Esophagus squamous epithelium (tissue), 5 donors: ENCODE results near the gene CPED1. TPM values are rescaled to one million over a fixed set of nuclear protein-coding genes. Genes with fewer than 3 reads are reported as not detected.
A peak's percentile ranks its signal among the peaks of the same experiment; 100 is the strongest.

Source experiments
- DNase-seq: peaks from one replicate; lab custom pipeline; 2025; lab: John Stamatoyannopoulos, UW
- H3K27ac ChIP-seq, 4 donors: fragments of 200-600 bp; sonication (generic); one replicate each; pipeline ENCODE4 v1.5.1; 2016 to 2019; ENCODE audit warnings: mild to moderate bottlenecking in 1 of 4
- H3K27me3 ChIP-seq, 4 donors: fragments of 200-600 bp; sonication (generic); 1 replicate in 3 of 4; 2 replicates in 1 of 4; pipeline versions ENCODE4 v1.5.1 to v1.6.0; 2017 to 2021; ENCODE audit warnings: antibody characterized with exemption in 1 of 4
- H3K36me3 ChIP-seq, 3 donors: fragments of 200-600 bp; sonication (generic); one replicate each; pipeline ENCODE4 v1.5.1; 2016 to 2019
- H3K4me1 ChIP-seq, 3 donors: fragments of 200-600 bp; sonication (generic); one replicate each; pipeline ENCODE4 v1.5.1; 2017 to 2019
- H3K4me3 ChIP-seq, 4 donors: fragments of 200-600 bp; sonication (generic); 1 replicate in 3 of 4; 2 replicates in 1 of 4; pipeline ENCODE4 v1.5.1; 2016 to 2019; ENCODE audit warnings: mild to moderate bottlenecking in 2 of 4, moderate library complexity in 1 of 4
- H3K9me3 ChIP-seq, 3 donors: fragments of 200-600 bp; sonication (generic); one replicate each; pipeline ENCODE4 v1.5.1; 2016 to 2019
- CTCF ChIP-seq, 6 experiments: fragments of 450-650 bp in 4 of 6; fragments of 200-600 bp in 2 of 6; sonication (generic) in 2 of 6; IDR thresholded peaks; one replicate each; pipeline ENCODE4 v1.5.1; 2016 to 2019; ENCODE audit warnings: antibody characterized with exemption in 6 of 6, mild to moderate bottlenecking in 4 of 6, moderate library complexity in 4 of 6
- POLR2A ChIP-seq, 4 donors: fragments of 450-650 bp; IDR thresholded peaks; one replicate each; pipeline ENCODE4 v1.6.1; 2017; ENCODE audit warnings: antibody characterized with exemption in 4 of 4, mild to moderate bottlenecking in 4 of 4, moderate library complexity in 3 of 4
- WGBS, 2 donors: methylation state at CpG; one replicate each; pipeline ENCODE4 v1.1.5; 2018; 5-methylcytosine and 5-hydroxymethylcytosine counted together
- intact Hi-C: fragments of 100-400 bp; cut with DNase I; formaldehyde crosslinking; loops from one replicate; pipeline ENCODE4 v1.15.0; 2022
- total RNA-seq, 4 donors: library from RNA; depleted of rRNA; stranded (reverse); fragments of >200 nt; gene quantifications; one replicate each; pipeline ENCODE4 v1.1.0, GENCODE V29; 2016
- donor health status: DM: yes; HTN: yes; CAD: no.

The CPED1 gene
- total RNA-seq, 4 donors from 2014 or later = 0.61 to 6.3 (median 2.3) TPM

GRCh38 chr7:121336579-121336978 lies 348.1 kb downstream of the CPED1 start:
- Histone ChIP-seq H3K27ac (no peak overlapping the region), H3K9me3 (no peaks in the 10 kb centered on the region), H3K4me3 (no peak overlapping the region), H3K4me1 (no peaks in the 10 kb centered on the region), H3K27me3 (peaks cover 0 to 41% (median 2%) of the 10 kb centered on the region in 4 donors), H3K36me3 (no peaks in the 10 kb centered on the region)
- TF ChIP-seq POLR2A (IDR thresholded peaks at IDR 0.05) (no peak), CTCF (IDR thresholded peaks at IDR 0.05) (no peak)
- intact Hi-C loops = no loop called here
- 65 to 70% methylated on average over 3 of the region's 3 CpGs for WGBS, 2 donors
- DNase-seq = no peak

DNA sequence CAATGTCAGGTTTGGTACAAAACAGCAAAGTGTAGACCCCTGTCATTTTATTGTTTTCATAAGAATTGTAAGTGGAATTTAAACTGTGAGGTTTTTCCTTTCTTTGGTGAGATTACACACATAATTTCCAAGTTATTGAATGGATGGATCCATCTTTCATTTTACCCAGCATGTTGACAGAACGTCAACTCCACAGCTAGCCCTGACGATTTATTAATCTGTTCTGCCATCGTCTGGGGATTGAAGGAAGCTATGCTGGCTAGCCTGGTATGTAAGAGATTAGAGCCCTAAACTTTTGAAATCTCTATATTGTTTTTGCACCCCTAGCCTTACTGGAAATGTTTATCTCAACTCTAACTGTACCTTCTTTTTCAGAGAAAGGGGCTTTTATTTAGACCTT lies 348.9 kb downstream of the CPED1 start:
- DNase-seq = no peak
- TF ChIP-seq CTCF (IDR thresholded peaks at IDR 0.05) (peak in 2 of 6 experiments; percentile 20 to 44), POLR2A (IDR thresholded peaks at IDR 0.05) (no peak)
- Histone ChIP-seq H3K36me3 (no peaks in the 10 kb centered on the region), H3K4me3 (no peak overlapping the region), H3K9me3 (no peaks in the 10 kb centered on the region), H3K27me3 (peaks cover 0 to 32% (median 0%) of the 10 kb centered on the region in 4 donors), H3K4me1 (no peaks in the 10 kb centered on the region), H3K27ac (no peak overlapping the region)
- intact Hi-C loops = no loop called here
- 14 to 19% methylated on average over 3 of the region's 3 CpGs for WGBS, 2 donors

- Histone ChIP-seq H3K27me3 (peaks cover 0 to 18% (median 0%) of the 10 kb centered on the region in 4 donors), H3K9me3 (no peaks in the 10 kb centered on the region), H3K4me3 (no peak overlapping the region), H3K36me3 (no peaks in the 10 kb centered on the region), H3K27ac (no peak overlapping the region), H3K4me1 (no peaks in the 10 kb centered on the region)
- intact Hi-C loops = no loop called here
- TF ChIP-seq POLR2A (IDR thresholded peaks at IDR 0.05) = no peak
- TF ChIP-seq CTCF (IDR thresholded peaks at IDR 0.05) = no peak
- DNase-seq = no peak
- WGBS, 2 donors = 68 to 74% methylated on average over 5 of the region's 5 CpGs
Observed at GRCh38 chr7:121339082-121339481, 350.6 kb downstream of the CPED1 start.

- intact Hi-C loops = no loop called here
- Histone ChIP-seq H3K4me1 (no peaks in the 10 kb centered on the region), H3K27me3 (no peaks in the 10 kb centered on the region), H3K9me3 (no peaks in the 10 kb centered on the region), H3K36me3 (peaks cover 0 to 10% (median 0%) of the 10 kb centered on the region in 3 donors), H3K27ac (no peak overlapping the region), H3K4me3 (no peak overlapping the region)
- DNase-seq = no peak
- TF ChIP-seq CTCF (IDR thresholded peaks at IDR 0.05) (no peak), POLR2A (IDR thresholded peaks at IDR 0.05) (no peak)
Observed at GRCh38 chr7:121341933-121342332, 353.4 kb downstream of the CPED1 start.

GRCh38 chr7:121342631-121343030 lies 354.1 kb downstream of the CPED1 start:
- no peaks in the 10 kb centered on the region for H3K27me3 ChIP-seq
- H3K27ac ChIP-seq = no peak overlapping the region
- H3K4me1 ChIP-seq = no peaks in the 10 kb centered on the region
- peaks cover 0 to 16% (median 0%) of the 10 kb centered on the region in 3 donors for H3K36me3 ChIP-seq
- no peak overlapping the region for H3K4me3 ChIP-seq
- no peaks in the 10 kb centered on the region for H3K9me3 ChIP-seq
- DNase-seq = no peak
- intact Hi-C loops = no loop called here
- no peak for TF ChIP-seq CTCF (IDR thresholded peaks at IDR 0.05)
- no peak for TF ChIP-seq POLR2A (IDR thresholded peaks at IDR 0.05)
- WGBS, 2 donors = 87 to 89% methylated on average over 4 of the region's 4 CpGs
